Kidney (tissue), 14 donors: ENCODE results near the gene LENEP. TPM values are rescaled to one million over a fixed set of nuclear protein-coding genes. Genes with fewer than 3 reads are reported as not detected.

ENCODE experiments used
- DNase-seq, 5 donors: peaks; one replicate each; pipeline ENCODE4 v3.0.0-alpha.2; 2013 to 2020
- FAIRE-seq: peaks from 2 replicates; lab custom pipeline; 2012; peaks lifted over from hg19 to GRCh38; lab: Jason Lieb, UNC
- H3K27ac ChIP-seq, 2 donors: one replicate each; pipeline ENCODE4 v1.7.0; 2013; ENCODE audit warnings: low read depth in 2 of 2, low read length in 2 of 2, inconsistent platforms in 1 of 2
- H3K27me3 ChIP-seq: one replicate; pipeline ENCODE4 v1.7.1; 2013; ENCODE audit warnings: low read length, inconsistent platforms; ENCODE audit not compliant: control insufficient read depth, insufficient read depth
- H3K36me3 ChIP-seq, 3 donors: one replicate each; pipeline versions ENCODE4 v1.7.0 to v1.7.1; 2013; ENCODE audit warnings: low read length in 3 of 3, control low read depth in 1 of 3, inconsistent platforms in 1 of 3; ENCODE audit not compliant: insufficient read depth in 3 of 3, control insufficient read depth in 2 of 3
- H3K4me1 ChIP-seq, 3 donors: one replicate each; pipeline versions ENCODE4 v1.7.0 to v1.7.1; 2013; ENCODE audit warnings: low read length in 3 of 3, inconsistent platforms in 1 of 3, low read depth in 1 of 3; ENCODE audit not compliant: control insufficient read depth in 2 of 3, insufficient read depth in 2 of 3
- H3K4me3 ChIP-seq, 3 donors: one replicate each; pipeline versions ENCODE4 v1.7.0 to v1.8.1; 2013; ENCODE audit warnings: low read length in 3 of 3, control low read depth in 1 of 3, inconsistent platforms in 1 of 3
- H3K9ac ChIP-seq, 3 donors: one replicate each; pipeline versions ENCODE4 v1.7.0 to v1.7.1; 2013; ENCODE audit warnings: low read length in 3 of 3, control low read depth in 1 of 3, inconsistent platforms in 1 of 3
- H3K9me3 ChIP-seq, 3 donors: one replicate each; pipeline versions ENCODE4 v1.7.0 to v1.7.1; 2013; ENCODE audit warnings: low read length in 3 of 3, control low read depth in 1 of 3, inconsistent platforms in 1 of 3; ENCODE audit not compliant: control insufficient read depth in 2 of 3, insufficient read depth in 1 of 3
- CTCF ChIP-seq: IDR thresholded peaks from 3 replicates; pipeline ENCODE4 v1.5.1; 2012; ENCODE audit warnings: mild to moderate bottlenecking, moderate library complexity, borderline replicate concordance; ENCODE audit not compliant: insufficient read depth; ENCODE audit errors: extremely low read depth
- intact Hi-C: fragments of 100-400 bp; cut with DNase I; formaldehyde crosslinking; loops from one replicate; pipeline ENCODE4 v1.11.1; 2022
- polyA plus RNA-seq: library from polyadenylated mRNA; stranded (reverse); fragments of 350-450 nt; fragmentation: Illumina TruSeq; extraction: RNeasy Lipid Tissue Mini Kit (QIAGEN cat#74804); gene quantifications from one replicate; pipeline ENCODE4 v1.2.3, GENCODE V29; 2014; ENCODE audit warnings: low read depth, low replicate concordance; ENCODE audit not compliant: insufficient read depth
- total RNA-seq: library from RNA; stranded (reverse); fragmentation: NEBNext Ultra II Directional; extraction: Animal tissue kit (Norgen Biotek cat#: 25700); gene quantifications from one replicate; pipeline ENCODE4 v1.2.1, GENCODE V29; 2021
- donor health status: control.
- donor health status: control.
- donor health status: control.
- donor health status: control.
- donor health status: control.
- donor health status: DM: yes; HTN: yes; CAD: no.
- donor health status: Normal renal cell carcinoma (clear cell type).

Gene LENEP
- total and polyA plus RNA-seq, 2 donors from 2014 or later: not detected

GRCh38 chr1:155011004-155011416, 17.6 kb downstream of the LENEP start:
- TF ChIP-seq CTCF: no peak
- peaks cover 0 to 46% (median 29%) of the 10 kb centered on the region in 3 donors for H3K4me1 ChIP-seq

GRCh38 chr1:155011437-155012025, 18.1 kb downstream of the LENEP start:
- intact Hi-C loops: no loop called here
- Histone ChIP-seq H3K9me3 (no peaks in the 10 kb centered on the region), H3K27me3 (no peaks in the 10 kb centered on the region), H3K4me1 (peaks cover 0 to 41% (median 24%) of the 10 kb centered on the region in 3 donors), H3K9ac (no peak overlapping the region), H3K36me3 (no peaks in the 10 kb centered on the region), H3K27ac (peak overlapping the region in 1 of 2 donors; percentile 57), H3K4me3 (no peak overlapping the region)
- DNase-seq (peak in 1 of 5 donors; percentile 72), FAIRE-seq (no peak)
- no peak for TF ChIP-seq CTCF

More at GRCh38 chr1:155011004-155011416, 17.6 kb downstream of the LENEP start:
- no peak overlapping the region for H3K4me3 ChIP-seq
- H3K36me3 ChIP-seq: no peaks in the 10 kb centered on the region
- no peaks in the 10 kb centered on the region for H3K27me3 ChIP-seq
- H3K27ac ChIP-seq: peak overlapping the region in 1 of 2 donors; percentile 57
- DNase-seq (no peak), FAIRE-seq (no peak)
- H3K9ac ChIP-seq: no peak overlapping the region
- H3K9me3 ChIP-seq: no peaks in the 10 kb centered on the region
- intact Hi-C loops: no loop called here

GRCh38 chr1:155012026-155012546, 18.7 kb downstream of the LENEP start:
- H3K27ac ChIP-seq: peak overlapping the region; percentile 28 to 63

More at GRCh38 chr1:155012026-155012546, 18.7 kb downstream of the LENEP start:
- Histone ChIP-seq H3K36me3 (no peaks in the 10 kb centered on the region), H3K27me3 (no peaks in the 10 kb centered on the region), H3K4me1 (peaks cover 0 to 40% (median 18%) of the 10 kb centered on the region in 3 donors), H3K9ac (peak overlapping the region in 1 of 3 donors; percentile 40), H3K4me3 (no peak overlapping the region), H3K9me3 (no peaks in the 10 kb centered on the region)
- intact Hi-C loops: no loop called here
- FAIRE-seq (no peak), DNase-seq (peak; percentile 52 to 95 (median 62))
- no peak for TF ChIP-seq CTCF
